Lower leg skin (tissue), 4 donors: ENCODE results near the gene ARPC1A. TPM values are rescaled to one million over a fixed set of nuclear protein-coding genes. Genes with fewer than 3 reads are reported as not detected.
"Not testable (repeated sequence)": the region's sequence is repeated elsewhere in the genome, so short reads cannot be mapped to it uniquely, and the experiment has no call there.

ENCODE experiments used
- DNase-seq, 2 donors: peaks; one replicate each; pipeline ENCODE4 v3.0.0-alpha.2; 2019; ENCODE audit warnings: low spot score in 2 of 2
- H3K4me3 ChIP-seq: fragments of 200-600 bp; sonication (generic); 2 replicates; pipeline ENCODE4 v1.5.1; 2017; ENCODE audit warnings: mild to moderate bottlenecking, low read depth; ENCODE audit not compliant: poor library complexity, severe bottlenecking
- CTCF ChIP-seq, 3 donors: fragments of 450-650 bp; IDR thresholded peaks; one replicate each; pipeline ENCODE4 v1.5.1; 2016; ENCODE audit warnings: antibody characterized with exemption in 3 of 3, mild to moderate bottlenecking in 3 of 3, moderate library complexity in 2 of 3
- POLR2A ChIP-seq, 2 donors: fragments of 450-650 bp; IDR thresholded peaks; one replicate each; pipeline ENCODE4 v1.6.1; 2016 to 2017; ENCODE audit warnings: antibody characterized with exemption in 2 of 2, mild to moderate bottlenecking in 1 of 2, moderate library complexity in 1 of 2
- WGBS, 2 donors: methylation state at CpG; one replicate each; pipeline ENCODE4 v1.1.5; 2018; 5-methylcytosine and 5-hydroxymethylcytosine counted together
- intact Hi-C: fragments of 100-400 bp; cut with DNase I; formaldehyde crosslinking; loops from one replicate; pipeline ENCODE4 v1.15.0; 2023; ENCODE audit warnings: low total_unique reads
- total RNA-seq, 4 donors: library from RNA; depleted of rRNA; stranded (reverse); fragments of >200 nt; gene quantifications; one replicate each; pipeline ENCODE4 v1.1.0, GENCODE V29; 2016

The ARPC1A gene
- total RNA-seq, 4 donors from 2014 or later: 108 to 140 (median 123) TPM

GRCh38 chr7:99312316-99313203 is 13.1 kb upstream of the ARPC1A start:
- peak; percentile 63 to 94 for DNase-seq
- no peak overlapping the region for H3K4me3 ChIP-seq
- WGBS, 2 donors: 39 to 42% methylated on average over 16 of the region's 16 CpGs
- intact Hi-C loops: loop anchor here (5.0 kb wide), 1 partner anchor 270 kb away; no protein-coding TSS in a partner anchor
- TF ChIP-seq POLR2A (IDR thresholded peaks at IDR 0.05) (no peak), CTCF (IDR thresholded peaks at IDR 0.05) (peak in 1 of 3 donors; percentile 78)

- DNase-seq: no peak
- no peak overlapping the region for H3K4me3 ChIP-seq
- intact Hi-C loops: loop anchor here (5.0 kb wide), 1 partner anchor 271 kb away; no protein-coding TSS in a partner anchor
- TF ChIP-seq CTCF (IDR thresholded peaks at IDR 0.05) (no peak), POLR2A (IDR thresholded peaks at IDR 0.05) (no peak)
- WGBS, 2 donors: 28 to 38% methylated on average over 1 of the region's 1 CpG
Measured at GRCh38 chr7:99313204-99313573, 12.5 kb upstream of the ARPC1A start.

GRCh38 chr7:99314504-99314903 is 11.2 kb upstream of the ARPC1A start:
- TF ChIP-seq CTCF (IDR thresholded peaks at IDR 0.05): no peak
- no peak for TF ChIP-seq POLR2A (IDR thresholded peaks at IDR 0.05)
- DNase-seq: peak; percentile 41 to 86
- intact Hi-C loops: loop anchor here (5.0 kb wide), 1 partner anchor 272 kb away; no protein-coding TSS in a partner anchor
- WGBS, 2 donors: 48 to 57% methylated on average over 7 of the region's 7 CpGs
- H3K4me3 ChIP-seq: no peak overlapping the region

DNA sequence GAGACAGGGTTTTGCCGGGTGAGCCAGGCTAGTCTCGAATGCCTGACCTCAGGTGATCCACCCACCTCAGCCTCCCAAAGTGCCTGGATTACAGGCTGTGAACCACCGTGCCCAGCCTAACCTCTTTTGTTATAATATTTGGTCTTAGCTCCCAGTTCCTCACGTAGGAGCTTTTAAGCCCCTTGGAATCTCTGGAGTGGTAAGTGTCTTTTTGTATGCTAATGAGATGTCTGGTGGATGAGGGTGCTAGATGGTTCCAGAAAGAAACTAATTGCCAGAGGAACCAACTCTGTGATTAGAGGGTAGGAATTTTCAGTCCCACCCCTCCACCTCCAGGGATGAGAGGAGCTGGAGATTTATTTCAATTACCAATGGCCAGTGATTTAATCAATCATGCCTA is 5.3 kb upstream of the ARPC1A start:
- DNase-seq: peak in 1 of 2 donors; percentile 8
- WGBS, 2 donors: 62 to 70% methylated on average over 4 of the region's 4 CpGs
- no peak for TF ChIP-seq CTCF (IDR thresholded peaks at IDR 0.05)
- TF ChIP-seq POLR2A (IDR thresholded peaks at IDR 0.05): no peak
- H3K4me3 ChIP-seq: no peak overlapping the region
- intact Hi-C loops: no loop called here

GRCh38 chr7:99322659-99323058 is 3.0 kb upstream of the ARPC1A start:
- intact Hi-C loops, H3K4me3 ChIP-seq: not testable (repeated sequence)
- DNase-seq: peak in 1 of 2 donors; percentile 72
- WGBS, 2 donors: 91 to 93% methylated on average over 6 of the region's 6 CpGs

GRCh38 chr7:99324559-99324958 is 1.1 kb upstream of the ARPC1A start:
- TF ChIP-seq POLR2A (IDR thresholded peaks at IDR 0.05): no peak
- no peak for TF ChIP-seq CTCF (IDR thresholded peaks at IDR 0.05)
- no peak overlapping the region for H3K4me3 ChIP-seq
- WGBS, 2 donors: 98 to 99% methylated on average over 14 of the region's 14 CpGs
- DNase-seq: no peak
- intact Hi-C loops: no loop called here
